Neural progenitor cell (in vitro differentiated cells): ENCODE data around the gene OXSR1. TPM values are rescaled to one million over a fixed set of nuclear protein-coding genes. Genes with fewer than 3 reads are reported as not detected.

ENCODE experiments used
- DNase-seq: peaks from one replicate; pipeline ENCODE4 v3.0.0-alpha.2; 2016; ENCODE audit warnings: low spot score
- H2AFZ ChIP-seq: fragments of 200-600 bp; sonication (generic); replicated peaks from 2 replicates; pipeline ENCODE4 v1.6.1; 2016; ENCODE audit warnings: antibody characterized with exemption
- H3F3A ChIP-seq: fragments of 200-600 bp; sonication (generic); 2 replicates; pipeline ENCODE4 v1.6.1; 2016; ENCODE audit warnings: antibody characterized with exemption, low read depth
- H3K27ac ChIP-seq: fragments of 200-600 bp; sonication (generic); 2 replicates; pipeline ENCODE4 v1.5.1; 2016; ENCODE audit warnings: mild to moderate bottlenecking
- H3K27me3 ChIP-seq: fragments of 200-600 bp; sonication (generic); 2 replicates; pipeline ENCODE4 v1.6.1; 2016; ENCODE audit warnings: mild to moderate bottlenecking, moderate library complexity
- H3K36me3 ChIP-seq: fragments of 200-600 bp; sonication (generic); 2 replicates; pipeline ENCODE4 v1.5.1; 2016
- H3K4me1 ChIP-seq: fragments of 200-600 bp; sonication (generic); 2 replicates; pipeline ENCODE4 v1.6.1; 2016; ENCODE audit warnings: mixed run types
- H3K4me2 ChIP-seq: fragments of 200-600 bp; sonication (generic); 2 replicates; pipeline ENCODE4 v1.6.1; 2016
- H3K4me3 ChIP-seq: fragments of 200-600 bp; sonication (generic); 2 replicates; pipeline ENCODE4 v1.5.1; 2016
- H3K79me2 ChIP-seq: fragments of 200-600 bp; sonication (generic); 2 replicates; pipeline ENCODE4 v1.6.1; 2016; ENCODE audit warnings: low read depth
- H3K9ac ChIP-seq: fragments of 200-600 bp; sonication (generic); 2 replicates; pipeline ENCODE4 v1.6.1; 2016
- H3K9me3 ChIP-seq: fragments of 200-600 bp; sonication (generic); 2 replicates; pipeline ENCODE4 v1.5.1; 2016; ENCODE audit warnings: low read depth
- H4K20me1 ChIP-seq: fragments of 200-600 bp; sonication (generic); 2 replicates; pipeline ENCODE4 v1.6.1; 2016; ENCODE audit warnings: low read depth
- H3K27ac Mint-ChIP-seq: 3 replicates; pipeline ENCODE4 v1.8.0; 2021; ENCODE audit warnings: mixed read lengths
- H3K27me3 Mint-ChIP-seq: 2 replicates; pipeline ENCODE4 v1.8.0; 2022; ENCODE audit warnings: low read depth, mild to moderate bottlenecking, inconsistent platforms, moderate library complexity, mixed read lengths; ENCODE audit not compliant: insufficient read depth
- H3K36me3 Mint-ChIP-seq: 3 replicates; pipeline ENCODE4 v1.8.0; 2021; ENCODE audit warnings: mixed read lengths
- H3K4me1 Mint-ChIP-seq: 3 replicates; pipeline ENCODE4 v1.8.0; 2021; ENCODE audit warnings: mixed read lengths
- H3K4me3 Mint-ChIP-seq: 3 replicates; pipeline ENCODE4 v1.8.0; 2021; ENCODE audit warnings: mild to moderate bottlenecking, moderate library complexity, mixed read lengths
- H3K9me3 Mint-ChIP-seq: 3 replicates; pipeline ENCODE4 v1.8.0; 2020; ENCODE audit warnings: mixed read lengths
- CTCF ChIP-seq: fragments of 200-600 bp; sonication (generic); IDR thresholded peaks from 2 replicates; pipeline ENCODE4 v1.5.1; 2017; ENCODE audit warnings: antibody characterized with exemption, mild to moderate bottlenecking
- EZH2 ChIP-seq: fragments of 200-600 bp; sonication (generic); IDR thresholded peaks from 2 replicates; pipeline ENCODE4 v1.6.1; 2017; ENCODE audit warnings: antibody characterized with exemption, mild to moderate bottlenecking, moderate library complexity
- EZH2phosphoT487 ChIP-seq: fragments of 200-600 bp; sonication (generic); IDR thresholded peaks from 2 replicates; pipeline ENCODE4 v1.6.1; 2017; ENCODE audit warnings: antibody characterized with exemption
- total RNA-seq: library from RNA; depleted of rRNA; stranded (reverse); fragments of >200 nt; gene quantifications from 2 replicates; pipeline ENCODE4 v1.2.3, GENCODE V29; 2015; ENCODE audit warnings: low replicate concordance

Gene OXSR1
- total RNA-seq, 1 donor from 2014 or later, result 65.8 TPM

- Mint-ChIP-seq H3K27me3 (no peaks in the 10 kb centered on the region), H3K36me3 (peaks cover 21% of the 10 kb centered on the region), H3K27ac (no peak overlapping the region), H3K4me3 (no peak overlapping the region), H3K9me3 (no peaks in the 10 kb centered on the region), H3K4me1 (no peaks in the 10 kb centered on the region)
- no peak for DNase-seq
- Histone ChIP-seq H4K20me1 (peaks cover 12% of the 10 kb centered on the region), H3K79me2 (no peaks in the 10 kb centered on the region), H3K9me3 (no peaks in the 10 kb centered on the region), H3K4me3 (no peak overlapping the region), H3K4me1 (no peaks in the 10 kb centered on the region), H3F3A (no peaks in the 10 kb centered on the region), H3K27ac (no peak overlapping the region), H3K27me3 (no peaks in the 10 kb centered on the region), H2AFZ (no peak overlapping the region), H3K4me2 (no peak overlapping the region), H3K36me3 (no peaks in the 10 kb centered on the region), H3K9ac (no peak overlapping the region)
- TF ChIP-seq CTCF (no peak), EZH2 (no peak), EZH2phosphoT487 (no peak)
Observed at GRCh38 chr3:38127611-38128302, 37.6 kb upstream of the OXSR1 start.

- TF ChIP-seq EZH2phosphoT487 (no peak), EZH2 (no peak), CTCF (no peak)
- Mint-ChIP-seq H3K4me3 (no peak overlapping the region), H3K27me3 (no peaks in the 10 kb centered on the region), H3K36me3 (peaks cover 21% of the 10 kb centered on the region), H3K27ac (no peak overlapping the region), H3K9me3 (no peaks in the 10 kb centered on the region), H3K4me1 (no peaks in the 10 kb centered on the region)
- Histone ChIP-seq H3K4me3 (no peak overlapping the region), H3K9me3 (no peaks in the 10 kb centered on the region), H3K27me3 (no peaks in the 10 kb centered on the region), H2AFZ (no peak overlapping the region), H3K9ac (no peak overlapping the region), H3K36me3 (no peaks in the 10 kb centered on the region), H3K4me2 (no peak overlapping the region), H3K4me1 (no peaks in the 10 kb centered on the region), H4K20me1 (peaks cover 9% of the 10 kb centered on the region), H3F3A (no peaks in the 10 kb centered on the region), H3K27ac (no peak overlapping the region), H3K79me2 (no peaks in the 10 kb centered on the region)
- no peak for DNase-seq
Observed at GRCh38 chr3:38128303-38128655, 37.1 kb upstream of the OXSR1 start.

GRCh38 chr3:38129058-38129457, 36.3 kb upstream of the OXSR1 start:
- Histone ChIP-seq H3K4me1 (no peaks in the 10 kb centered on the region), H3K79me2 (no peaks in the 10 kb centered on the region), H3K9me3 (no peaks in the 10 kb centered on the region), H3K27me3 (no peaks in the 10 kb centered on the region), H3K9ac (no peak overlapping the region), H2AFZ (no peak overlapping the region), H3K4me3 (no peak overlapping the region), H3F3A (no peaks in the 10 kb centered on the region), H4K20me1 (peaks cover 9% of the 10 kb centered on the region), H3K4me2 (no peak overlapping the region), H3K36me3 (no peaks in the 10 kb centered on the region), H3K27ac (no peak overlapping the region)
- no peaks in the 10 kb centered on the region for H3K4me1 Mint-ChIP-seq
- H3K9me3 Mint-ChIP-seq, result no peaks in the 10 kb centered on the region
- no peaks in the 10 kb centered on the region for H3K27me3 Mint-ChIP-seq
- no peak overlapping the region for H3K27ac Mint-ChIP-seq
- H3K4me3 Mint-ChIP-seq, result no peak overlapping the region
- H3K36me3 Mint-ChIP-seq, result peaks cover 21% of the 10 kb centered on the region
- TF ChIP-seq EZH2phosphoT487 (no peak), CTCF (no peak), EZH2 (no peak)
- no peak for DNase-seq
